ENCODE data around the gene ZNF507. TPM values are rescaled to one million over a fixed set of nuclear protein-coding genes. Genes with fewer than 3 reads are reported as not detected.

Gene ZNF507
- total and polyA plus RNA-seq, 4 donors = 5.5 to 25.1 (median 16.0) TPM

- intact Hi-C loops (cut with DNase I) = loop anchor here (5.0 to 10.0 kb wide), 4 partner anchors 33 to 179 kb away; partner anchors contain the start of gene PDCD5 (in 1 of the 2)
Measured at GRCh38 chr19:32405431-32406160, 60.2 kb downstream of the ZNF507 start, which contains the start of gene DPY19L3. DPY19L3 (plus strand) TSS chr19:32405770; CDS start chr19:32408254, 2,484 bp downstream.

DNA sequence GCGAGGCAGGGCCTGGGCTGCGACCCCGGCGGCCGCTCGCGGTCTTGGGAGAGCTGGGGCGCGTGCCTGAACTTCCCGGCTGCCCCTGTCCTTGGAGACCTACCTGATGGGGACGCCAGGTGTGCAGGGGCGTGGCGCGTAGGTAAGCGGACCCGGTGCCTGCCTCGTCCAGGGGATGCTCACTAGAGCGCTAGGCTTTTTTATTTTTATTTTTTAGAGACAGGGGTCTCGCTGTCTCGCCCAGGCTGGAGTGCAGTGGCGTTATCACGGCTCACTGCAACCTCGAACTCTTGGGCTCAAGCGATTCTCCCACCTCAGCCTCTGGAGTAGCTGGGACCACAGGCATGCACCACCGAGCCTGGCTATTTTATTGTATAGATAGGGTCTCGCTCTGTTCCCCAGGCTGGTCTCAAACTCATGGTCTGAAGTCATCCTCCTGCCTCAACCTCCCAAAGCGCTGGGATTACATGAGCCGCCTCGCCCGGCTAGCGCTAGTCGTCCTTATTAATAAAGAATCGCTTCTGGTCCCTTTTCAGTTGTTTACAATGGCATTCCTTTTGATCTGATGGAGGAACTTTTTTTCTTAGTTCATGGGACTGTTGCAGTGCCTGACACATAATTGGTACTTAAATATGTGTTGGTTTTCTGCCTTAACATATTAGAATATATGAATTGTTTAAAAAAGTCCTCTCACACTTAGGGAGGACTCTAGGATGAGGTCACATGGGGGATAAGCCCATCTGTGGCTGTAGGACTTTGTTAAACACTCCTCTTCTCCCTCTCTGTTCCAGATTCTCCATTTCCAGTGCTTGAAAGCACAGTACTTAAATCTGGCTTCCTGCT is 61.0 kb downstream of the ZNF507 start:
- intact Hi-C loops (cut with DNase I) = loop anchor here (5.0 to 10.0 kb wide), 4 partner anchors 34 to 178 kb away; partner anchors contain the start of gene PDCD5 (in 1 of the 2)
- ATAC-seq (ENCODE audit: low FRiP score) (no peak), DNase-seq (no peak)
- H3K27me3 ChIP-seq (ENCODE audit: control insufficient read depth in 1 of 2, insufficient read depth in 2 of 2, low read length in 1 of 2) = no peaks in the 10 kb centered on the region
- no peaks in the 10 kb centered on the region for H3K9me3 ChIP-seq (ENCODE audit: control insufficient read depth, low read length)
- 3 to 4% methylated on average over 30 to 33 of the region's 33 CpGs for WGBS, 2 donors
- H3K4me1 ChIP-seq (ENCODE audit: control insufficient read depth in 1 of 2, insufficient read depth in 2 of 2, low read length in 2 of 2) = peaks cover 0 to 2% of the 10 kb centered on the region in 2 donors
- peak overlapping the region; percentile 10 to 19 for H3K27ac ChIP-seq (ENCODE audit: low read depth in 1 of 2, low read length in 2 of 2)
- no peaks in the 10 kb centered on the region for H3K36me3 ChIP-seq (ENCODE audit: control insufficient read depth in 1 of 2, insufficient read depth in 2 of 2, low read length in 1 of 2)
- peak overlapping the region; percentile 92 to 94 for H3K4me3 ChIP-seq (ENCODE audit: low read length in 2 of 2)

More at GRCh38 chr19:32405431-32406160, 60.2 kb downstream of the ZNF507 start, which contains the start of gene DPY19L3:
- peak within 1 kb of the TSS; percentile 83 to 93 for H3K27ac ChIP-seq (ENCODE audit: low read depth in 1 of 2, low read length in 2 of 2)
- H3K4me3 ChIP-seq (ENCODE audit: low read length in 2 of 2) = peak within 1 kb of the TSS; percentile 92 to 94
- H3K36me3 ChIP-seq (ENCODE audit: control insufficient read depth in 1 of 2, insufficient read depth in 2 of 2, low read length in 1 of 2) = no peaks in the 10 kb centered on the region
- peaks cover 0 to 2% of the 10 kb centered on the region in 2 donors for H3K4me1 ChIP-seq (ENCODE audit: control insufficient read depth in 1 of 2, insufficient read depth in 2 of 2, low read length in 2 of 2)
- 0% methylated on average over 71 to 104 of the region's 104 CpGs for WGBS, 2 donors
- DNase-seq (peak; percentile 97 to 98), ATAC-seq (ENCODE audit: low FRiP score) (peak; percentile 98)
- H3K9me3 ChIP-seq (ENCODE audit: control insufficient read depth, low read length) = no peaks in the 10 kb centered on the region
- H3K27me3 ChIP-seq (ENCODE audit: control insufficient read depth in 1 of 2, insufficient read depth in 2 of 2, low read length in 1 of 2) = no peaks in the 10 kb centered on the region

DNA sequence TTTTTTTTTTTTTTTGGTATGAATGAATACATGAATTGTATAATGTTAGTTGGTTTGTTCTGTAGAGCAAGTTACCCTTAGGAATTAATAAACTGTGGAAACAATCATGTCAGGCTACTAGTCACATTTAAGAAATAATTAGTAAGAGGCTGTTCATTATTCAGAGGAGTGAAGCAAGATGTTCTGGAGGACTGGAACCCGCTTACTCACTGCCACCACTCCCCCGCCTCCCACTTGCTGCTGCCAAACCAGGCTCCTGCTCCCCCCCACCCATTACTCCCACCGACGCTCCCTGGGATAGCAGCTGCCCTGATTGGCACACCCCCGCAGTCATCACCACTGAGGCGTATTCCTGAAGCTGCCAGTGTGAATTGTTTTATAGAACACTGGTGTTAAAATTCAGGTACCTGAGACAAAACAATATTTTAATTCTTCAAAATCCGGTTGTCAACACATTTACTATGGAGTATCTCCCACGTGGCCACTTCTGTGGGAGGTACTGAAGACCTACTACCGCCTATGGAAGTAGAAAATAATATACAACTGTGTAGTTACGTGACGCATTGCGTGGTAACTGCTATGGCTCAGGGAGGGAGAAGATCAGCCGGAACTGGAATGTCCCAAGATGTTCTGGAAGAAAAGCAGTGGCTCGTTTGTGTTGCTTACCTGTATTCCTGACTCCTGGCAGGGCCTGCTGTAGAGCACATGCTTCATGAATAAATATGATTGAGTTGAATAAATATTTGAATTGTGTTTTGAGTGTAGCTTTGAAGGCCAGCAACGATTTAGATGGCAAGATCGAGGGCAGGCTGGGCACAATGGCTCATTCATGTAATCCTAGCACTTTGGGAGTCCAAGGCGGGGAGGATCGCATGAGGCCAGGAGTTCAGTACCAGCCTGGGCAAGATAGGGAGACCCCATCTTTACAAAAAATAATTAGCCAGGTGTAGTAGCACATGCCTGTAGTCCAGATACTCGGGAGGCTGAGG is 61.9 kb downstream of the ZNF507 start:
- H3K27me3 ChIP-seq (ENCODE audit: control insufficient read depth in 1 of 2, insufficient read depth in 2 of 2, low read length in 1 of 2) = no peaks in the 10 kb centered on the region
- peak overlapping the region in 1 of 2 donors; percentile 94 for H3K4me3 ChIP-seq (ENCODE audit: low read length in 2 of 2)
- 67% methylated on average over 19 of the region's 19 CpGs for WGBS, 2 donors
- H3K36me3 ChIP-seq (ENCODE audit: control insufficient read depth in 1 of 2, insufficient read depth in 2 of 2, low read length in 1 of 2) = peaks cover 0 to 3% of the 10 kb centered on the region in 2 donors
- DNase-seq (no peak), ATAC-seq (ENCODE audit: low FRiP score) (no peak)
- intact Hi-C loops (cut with DNase I) = loop anchor here (5.0 to 10.0 kb wide), 4 partner anchors 35 to 178 kb away; partner anchors contain the start of gene PDCD5 (in 1 of the 2)
- H3K4me1 ChIP-seq (ENCODE audit: control insufficient read depth in 1 of 2, insufficient read depth in 2 of 2, low read length in 2 of 2) = peaks cover 0 to 2% of the 10 kb centered on the region in 2 donors
- H3K27ac ChIP-seq (ENCODE audit: low read depth in 1 of 2, low read length in 2 of 2) = no peak overlapping the region
- no peaks in the 10 kb centered on the region for H3K9me3 ChIP-seq (ENCODE audit: control insufficient read depth, low read length)

GRCh38 chr19:32415246-32415645 is 69.8 kb downstream of the ZNF507 start:
- Histone ChIP-seq H3K27ac (ENCODE audit: low read depth in 1 of 2, low read length in 2 of 2) (peak overlapping the region in 1 of 2 donors; percentile 17), H3K27me3 (ENCODE audit: control insufficient read depth in 1 of 2, insufficient read depth in 2 of 2, low read length in 1 of 2) (no peaks in the 10 kb centered on the region), H3K36me3 (ENCODE audit: control insufficient read depth in 1 of 2, insufficient read depth in 2 of 2, low read length in 1 of 2) (peaks cover 0 to 5% of the 10 kb centered on the region in 2 donors), H3K4me3 (ENCODE audit: low read length in 2 of 2) (no peak overlapping the region), H3K9me3 (ENCODE audit: control insufficient read depth, low read length) (no peaks in the 10 kb centered on the region), H3K4me1 (ENCODE audit: control insufficient read depth in 1 of 2, insufficient read depth in 2 of 2, low read length in 2 of 2) (no peaks in the 10 kb centered on the region)
- 45 to 47% methylated on average over 5 of the region's 5 CpGs for WGBS, 2 donors
- DNase-seq (no peak), ATAC-seq (ENCODE audit: low FRiP score) (no peak)
- intact Hi-C loops (cut with DNase I) = no loop called here

- Histone ChIP-seq H3K36me3 (ENCODE audit: control insufficient read depth in 1 of 2, insufficient read depth in 2 of 2, low read length in 1 of 2) (peaks cover 0 to 5% of the 10 kb centered on the region in 2 donors), H3K9me3 (ENCODE audit: control insufficient read depth, low read length) (no peaks in the 10 kb centered on the region), H3K4me3 (ENCODE audit: low read length in 2 of 2) (no peak overlapping the region), H3K27me3 (ENCODE audit: control insufficient read depth in 1 of 2, insufficient read depth in 2 of 2, low read length in 1 of 2) (no peaks in the 10 kb centered on the region), H3K27ac (ENCODE audit: low read depth in 1 of 2, low read length in 2 of 2) (no peak overlapping the region), H3K4me1 (ENCODE audit: control insufficient read depth in 1 of 2, insufficient read depth in 2 of 2, low read length in 2 of 2) (no peaks in the 10 kb centered on the region)
- ATAC-seq (ENCODE audit: low FRiP score) = no peak
- intact Hi-C loops (cut with DNase I) = no loop called here
- DNase-seq = no peak
- WGBS, 2 donors = 90 to 92% methylated on average over 5 of the region's 5 CpGs
Measured at GRCh38 chr19:32415669-32416068, 70.3 kb downstream of the ZNF507 start.

DNA sequence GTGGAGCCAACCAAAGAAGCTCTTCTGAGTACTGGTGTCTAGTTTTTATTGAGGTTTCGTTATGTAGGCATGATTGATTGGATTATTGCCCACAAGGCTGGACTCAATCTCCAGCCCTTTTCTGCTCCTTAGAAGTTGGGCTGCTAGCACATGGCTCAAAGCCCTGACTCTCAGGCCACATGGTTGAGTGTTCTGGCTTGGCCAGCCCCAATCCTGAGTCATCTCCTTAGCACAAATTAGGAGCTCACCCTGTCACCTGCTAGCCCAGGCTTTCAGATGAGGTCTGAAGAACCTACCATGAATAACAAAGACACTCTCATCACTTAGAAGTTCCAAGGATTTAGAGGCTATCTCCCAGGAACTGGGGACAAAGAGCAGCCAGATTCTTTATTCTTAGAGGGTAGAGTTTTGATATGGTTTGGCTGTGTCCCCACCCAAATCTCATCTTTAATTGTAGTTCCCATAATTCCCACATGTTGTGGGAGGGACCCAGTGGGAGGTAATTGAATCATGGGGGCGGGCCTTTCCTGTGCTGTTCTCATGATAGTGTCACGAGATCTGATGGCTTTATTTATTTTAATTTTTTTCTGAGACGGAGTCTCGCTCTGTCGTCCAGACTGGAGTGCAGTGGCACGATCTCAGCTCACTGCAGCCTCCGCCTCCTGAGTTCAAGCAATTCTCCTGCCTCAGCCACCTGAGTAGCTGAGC is 71.5 kb downstream of the ZNF507 start:
- 82 to 84% methylated on average over 8 of the region's 8 CpGs for WGBS, 2 donors
- ATAC-seq (ENCODE audit: low FRiP score) (no peak), DNase-seq (no peak)
- no peak overlapping the region for H3K4me3 ChIP-seq (ENCODE audit: low read length in 2 of 2)
- no peaks in the 10 kb centered on the region for H3K27me3 ChIP-seq (ENCODE audit: control insufficient read depth in 1 of 2, insufficient read depth in 2 of 2, low read length in 1 of 2)
- intact Hi-C loops (cut with DNase I) = no loop called here
- H3K27ac ChIP-seq (ENCODE audit: low read depth in 1 of 2, low read length in 2 of 2) = no peak overlapping the region
- peaks cover 0 to 2% of the 10 kb centered on the region in 2 donors for H3K36me3 ChIP-seq (ENCODE audit: control insufficient read depth in 1 of 2, insufficient read depth in 2 of 2, low read length in 1 of 2)
- H3K9me3 ChIP-seq (ENCODE audit: control insufficient read depth, low read length) = no peaks in the 10 kb centered on the region
- no peaks in the 10 kb centered on the region for H3K4me1 ChIP-seq (ENCODE audit: control insufficient read depth in 1 of 2, insufficient read depth in 2 of 2, low read length in 2 of 2)

GRCh38 chr19:32418155-32418554 is 72.7 kb downstream of the ZNF507 start:
- intact Hi-C loops (cut with DNase I) = no loop called here
- Histone ChIP-seq H3K4me3 (ENCODE audit: low read length in 2 of 2) (no peak overlapping the region), H3K27ac (ENCODE audit: low read depth in 1 of 2, low read length in 2 of 2) (no peak overlapping the region), H3K36me3 (ENCODE audit: control insufficient read depth in 1 of 2, insufficient read depth in 2 of 2, low read length in 1 of 2) (peaks cover 0 to 2% of the 10 kb centered on the region in 2 donors), H3K9me3 (ENCODE audit: control insufficient read depth, low read length) (no peaks in the 10 kb centered on the region), H3K4me1 (ENCODE audit: control insufficient read depth in 1 of 2, insufficient read depth in 2 of 2, low read length in 2 of 2) (no peaks in the 10 kb centered on the region), H3K27me3 (ENCODE audit: control insufficient read depth in 1 of 2, insufficient read depth in 2 of 2, low read length in 1 of 2) (no peaks in the 10 kb centered on the region)
- ATAC-seq (ENCODE audit: low FRiP score) (no peak), DNase-seq (no peak)
- 90 to 92% methylated on average over 3 of the region's 3 CpGs for WGBS, 2 donors

All from aorta (tissue), 5 donors.